Activated CD8-positive, alpha-beta memory T cell treated with anti-CD3 and anti-CD28 coated beads, Interleukin-2, amount 10 ng/mL, durations not matched to agents 7 days and 5 days (primary cell): ENCODE results near the gene MRPS23. TPM values are rescaled to one million over a fixed set of nuclear protein-coding genes. Genes with fewer than 3 reads are reported as not detected.

Source experiments
- ATAC-seq: fragments of 150-1000 bp; cut with Tn5 transposase; one replicate; pipeline ENCODE4 v1.10.0; 2021; ENCODE audit warnings: moderate library complexity
- CTCF ChIA-PET: fragments of 350-600 bp; sonication (Branson Sonifier 250); formaldehyde crosslinking; loops from one replicate; lab custom pipeline; 2021; ENCODE audit warnings: antibody characterized with exemption; lab: Charles Lee
- DNase-seq: peaks from one replicate; pipeline ENCODE4 v3.0.0-alpha.2; 2020
- H3K27ac Mint-ChIP-seq: one replicate; pipeline ENCODE4 v1.8.0; 2021; ENCODE audit warnings: mild to moderate bottlenecking, mixed read lengths
- H3K27me3 Mint-ChIP-seq: one replicate; pipeline ENCODE4 v1.8.0; 2021; ENCODE audit warnings: mixed read lengths
- H3K36me3 Mint-ChIP-seq: one replicate; pipeline ENCODE4 v1.8.0; 2021; ENCODE audit warnings: mild to moderate bottlenecking, mixed read lengths
- H3K4me1 Mint-ChIP-seq: one replicate; pipeline ENCODE4 v1.8.0; 2021; ENCODE audit warnings: mixed read lengths
- H3K4me3 Mint-ChIP-seq: one replicate; pipeline ENCODE4 v1.8.0; 2021; ENCODE audit warnings: mild to moderate bottlenecking, moderate library complexity, mixed read lengths
- H3K9me3 Mint-ChIP-seq: one replicate; pipeline ENCODE4 v1.8.0; 2022; ENCODE audit warnings: low read depth, mixed read lengths
- total RNA-seq, 2 experiments: library from RNA; stranded (reverse); gene quantifications; one replicate each; pipeline ENCODE4 v1.2.3, GENCODE V29; 2021

Gene MRPS23
- total RNA-seq, 2 experiments from 2014 or later = 39.4 to 49.4 TPM

DNA sequence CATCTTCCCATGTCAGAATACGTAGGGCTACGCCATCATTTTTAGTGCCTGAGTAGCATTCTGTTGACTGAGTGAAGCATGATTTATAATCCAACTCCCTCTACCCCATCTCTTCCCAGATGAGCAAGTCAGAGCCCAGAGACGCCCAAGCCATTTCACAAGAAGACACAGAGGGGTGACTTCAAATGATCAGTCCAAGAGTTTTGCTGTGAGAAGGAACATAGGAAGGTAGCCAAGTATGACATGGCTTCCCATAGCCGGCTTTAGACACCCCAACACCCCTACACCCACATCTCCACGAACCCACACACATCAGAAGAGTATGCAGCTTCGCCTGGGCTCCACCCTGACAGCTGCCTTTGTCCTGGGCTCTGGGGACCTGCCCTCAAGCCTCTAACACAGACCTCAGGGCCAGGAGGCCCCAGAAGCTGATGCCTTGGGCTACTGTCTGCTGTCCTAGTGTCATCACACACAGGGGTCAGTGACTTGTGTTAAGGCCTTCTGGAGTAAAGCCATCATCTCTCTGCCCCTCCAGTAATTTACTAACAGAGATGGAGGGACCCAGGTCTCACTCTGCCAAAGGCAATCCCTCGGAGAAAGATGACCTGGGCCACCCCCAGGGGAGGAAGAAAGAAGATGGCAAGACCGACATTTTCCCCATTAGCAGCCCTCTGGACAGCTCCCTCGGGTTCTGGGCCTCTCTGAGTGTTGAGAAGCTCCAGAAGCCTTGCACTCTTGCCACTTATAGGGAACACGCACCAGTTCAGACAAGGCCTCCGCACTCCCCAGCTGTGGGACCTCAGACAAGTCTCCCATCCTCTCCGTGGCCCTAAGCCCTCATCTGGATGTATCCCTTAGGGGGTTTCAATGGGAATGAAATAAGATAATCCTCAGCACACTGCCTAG is 38.7 kb upstream of the MRPS23 start:
- H3K36me3 Mint-ChIP-seq = no peaks in the 10 kb centered on the region
- no peak overlapping the region for H3K27ac Mint-ChIP-seq
- no peak for ATAC-seq
- peaks cover 14% of the 10 kb centered on the region for H3K27me3 Mint-ChIP-seq
- peaks cover 9% of the 10 kb centered on the region for H3K4me1 Mint-ChIP-seq
- CTCF ChIA-PET = interaction anchor here (2.2 kb wide), 1 partner anchor 58 kb away, joined by 6 read pairs; no protein-coding TSS in a partner anchor
- H3K9me3 Mint-ChIP-seq = no peaks in the 10 kb centered on the region
- no peak for DNase-seq
- no peak overlapping the region for H3K4me3 Mint-ChIP-seq

DNA sequence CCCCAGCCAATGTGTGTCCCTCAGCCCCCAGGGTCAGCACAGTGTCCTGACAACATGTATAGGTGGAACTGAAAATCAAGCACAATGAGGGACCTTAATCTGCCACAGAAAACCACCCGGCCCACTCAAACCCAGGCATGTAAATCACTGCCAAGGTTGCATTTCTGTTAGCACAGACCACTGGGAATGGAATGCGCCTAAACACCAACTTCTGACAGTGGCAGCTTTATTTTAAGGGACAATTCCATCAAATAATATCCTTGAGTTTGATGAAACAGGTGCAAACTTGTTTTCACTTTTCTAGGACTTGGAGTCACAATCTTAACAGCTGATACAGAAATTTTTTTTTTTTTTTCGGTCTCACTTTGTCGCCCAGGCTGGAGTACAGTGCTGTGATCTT is 37.3 kb upstream of the MRPS23 start:
- no peaks in the 10 kb centered on the region for H3K4me1 Mint-ChIP-seq
- H3K27ac Mint-ChIP-seq = no peak overlapping the region
- H3K27me3 Mint-ChIP-seq = peaks cover 18% of the 10 kb centered on the region
- CTCF ChIA-PET = no interaction called here
- no peak overlapping the region for H3K4me3 Mint-ChIP-seq
- H3K9me3 Mint-ChIP-seq = no peaks in the 10 kb centered on the region
- no peaks in the 10 kb centered on the region for H3K36me3 Mint-ChIP-seq
- DNase-seq = no peak
- no peak for ATAC-seq

DNA sequence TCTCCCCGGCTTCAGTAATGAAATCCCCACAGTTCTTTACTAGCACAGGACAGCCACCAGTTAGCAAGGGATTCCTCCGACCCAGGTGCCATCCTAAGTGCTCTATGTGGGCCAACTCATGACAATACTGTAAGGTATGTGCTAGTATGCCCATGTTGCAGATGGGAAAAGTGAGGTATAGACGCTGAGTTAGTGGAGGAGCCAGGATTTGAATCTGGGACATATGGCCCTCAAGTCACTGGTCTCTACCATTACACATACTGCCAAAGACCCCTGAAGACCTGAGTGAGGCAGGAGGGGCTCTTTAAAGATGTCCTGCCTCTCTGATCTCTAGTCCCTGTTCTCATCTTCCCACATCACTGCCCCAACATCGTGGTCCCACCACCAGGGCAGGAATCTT is 36.2 kb upstream of the MRPS23 start:
- Mint-ChIP-seq H3K4me1 (no peaks in the 10 kb centered on the region), H3K36me3 (no peaks in the 10 kb centered on the region), H3K27ac (no peak overlapping the region), H3K4me3 (no peak overlapping the region), H3K9me3 (no peaks in the 10 kb centered on the region), H3K27me3 (peaks cover 15% of the 10 kb centered on the region)
- DNase-seq (no peak), ATAC-seq (no peak)
- CTCF ChIA-PET = no interaction called here

DNA sequence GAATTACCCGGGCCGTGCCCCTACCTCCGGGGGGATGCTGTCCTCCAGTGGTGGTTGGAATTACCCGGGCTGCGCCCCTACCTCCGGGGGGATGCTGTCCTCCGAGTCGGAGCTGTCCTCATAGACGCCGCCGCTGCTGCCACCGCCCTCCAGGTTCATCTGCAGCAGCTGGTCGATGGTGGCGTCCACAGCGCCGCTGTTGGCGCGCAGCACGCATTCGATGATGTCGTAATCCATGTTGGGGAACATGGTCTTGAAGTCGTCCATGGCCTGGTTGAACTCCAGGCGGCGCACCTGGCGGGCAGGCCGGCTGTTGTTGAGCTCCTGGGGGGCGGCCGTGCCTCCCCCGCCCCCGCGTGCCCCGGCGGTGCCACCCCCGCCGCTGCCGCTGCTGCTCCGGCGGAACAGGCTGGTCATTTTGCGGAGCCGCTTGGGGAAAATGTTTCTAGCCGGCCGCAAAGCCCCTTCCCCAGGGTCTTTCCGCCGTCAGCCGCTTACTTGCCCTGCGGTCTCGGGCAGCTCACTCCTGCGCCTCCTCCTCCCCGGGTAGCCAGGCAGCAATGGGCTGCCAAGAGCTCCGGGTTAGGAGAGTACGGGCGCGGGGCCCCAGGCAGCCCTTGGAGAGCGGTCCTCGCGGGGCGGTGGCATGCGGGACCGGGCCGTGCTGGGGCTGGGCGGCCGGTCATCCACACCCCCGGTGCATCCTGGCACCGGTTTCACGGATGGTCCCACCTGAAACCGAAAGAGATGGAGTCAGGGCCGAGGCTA is 35.5 kb upstream of the MRPS23 start:
- H3K4me3 Mint-ChIP-seq = no peak overlapping the region
- no peak overlapping the region for H3K27ac Mint-ChIP-seq
- H3K36me3 Mint-ChIP-seq = no peaks in the 10 kb centered on the region
- no peaks in the 10 kb centered on the region for H3K4me1 Mint-ChIP-seq
- DNase-seq (no peak), ATAC-seq (no peak)
- CTCF ChIA-PET = no interaction called here
- H3K9me3 Mint-ChIP-seq = no peaks in the 10 kb centered on the region
- H3K27me3 Mint-ChIP-seq = peaks cover 19% of the 10 kb centered on the region

DNA sequence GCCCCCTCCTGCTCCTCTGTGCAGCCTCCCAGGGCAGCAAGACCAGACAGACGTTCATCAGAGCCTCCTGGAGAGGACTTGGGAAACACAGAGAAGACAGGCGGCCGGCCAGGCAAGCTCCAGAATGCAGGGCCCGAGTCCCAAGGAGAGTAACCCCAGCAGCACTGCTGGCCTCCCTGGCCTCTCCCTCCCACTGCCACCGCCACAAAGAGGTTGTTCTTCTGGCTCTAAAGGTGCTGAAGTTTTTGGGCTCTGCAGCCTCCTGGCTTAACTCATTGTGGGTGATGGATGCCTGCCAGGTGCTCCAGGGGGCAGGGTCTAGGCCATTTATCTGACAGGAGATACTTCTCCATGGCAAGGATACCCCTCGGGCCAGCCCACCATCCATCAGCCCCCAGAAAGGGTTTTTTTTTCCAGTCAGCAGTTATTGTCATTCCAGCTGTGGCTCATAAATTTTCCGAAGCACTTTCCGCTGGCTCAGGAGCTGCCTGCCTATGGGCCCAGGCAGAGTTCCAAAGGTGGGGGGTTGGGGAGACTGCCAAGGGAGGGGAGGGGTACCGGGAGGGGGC is 32.0 kb upstream of the MRPS23 start:
- H3K27me3 Mint-ChIP-seq = peaks cover 32% of the 10 kb centered on the region
- H3K4me1 Mint-ChIP-seq = peaks cover 5% of the 10 kb centered on the region
- ATAC-seq (no peak), DNase-seq (no peak)
- no peak overlapping the region for H3K4me3 Mint-ChIP-seq
- no peaks in the 10 kb centered on the region for H3K9me3 Mint-ChIP-seq
- CTCF ChIA-PET = no interaction called here
- no peaks in the 10 kb centered on the region for H3K36me3 Mint-ChIP-seq
- H3K27ac Mint-ChIP-seq = no peak overlapping the region

DNA sequence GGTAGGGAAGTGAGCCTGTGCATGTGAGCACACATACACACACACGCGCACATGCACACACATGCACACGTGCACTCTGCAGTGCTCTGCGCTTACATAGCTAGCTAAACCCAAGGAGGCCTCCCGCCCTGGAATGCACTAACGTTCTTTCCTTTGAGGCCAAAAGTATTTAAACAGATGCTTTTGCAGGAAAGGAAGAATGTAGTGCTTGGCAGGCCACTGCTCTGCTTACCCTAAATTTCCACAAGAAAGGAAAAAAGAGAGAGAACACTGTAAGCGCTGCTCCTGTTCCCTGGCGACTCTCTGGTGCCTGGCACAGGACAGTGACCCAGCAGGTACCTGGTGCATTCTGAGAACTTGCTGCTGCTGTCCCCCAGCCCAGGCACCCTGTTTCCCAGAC is 31.3 kb upstream of the MRPS23 start:
- Mint-ChIP-seq H3K27ac (no peak overlapping the region), H3K36me3 (no peaks in the 10 kb centered on the region), H3K4me1 (peaks cover 5% of the 10 kb centered on the region), H3K4me3 (no peak overlapping the region), H3K27me3 (peaks cover 38% of the 10 kb centered on the region), H3K9me3 (no peaks in the 10 kb centered on the region)
- CTCF ChIA-PET = no interaction called here
- no peak for ATAC-seq
- no peak for DNase-seq

DNA sequence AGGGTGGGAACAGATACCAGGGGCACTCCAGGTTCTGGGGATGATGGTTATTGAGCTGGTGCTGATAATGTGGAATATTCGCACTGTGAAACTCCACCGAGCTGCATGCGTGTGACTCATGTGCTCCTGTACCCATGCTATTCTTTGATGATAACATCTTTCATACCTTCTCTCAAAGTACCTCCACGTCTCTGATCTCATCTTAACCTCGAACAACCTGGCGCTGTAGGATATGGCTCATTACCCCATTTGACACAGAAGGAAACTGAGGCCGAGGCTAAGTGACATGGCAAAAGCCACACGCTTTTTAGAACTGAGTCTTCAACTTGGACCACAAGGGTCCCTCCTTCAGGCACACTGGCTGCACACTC is 30.2 kb upstream of the MRPS23 start:
- ATAC-seq (peak; percentile 27), DNase-seq (no peak)
- CTCF ChIA-PET = interaction anchor here (1.0 kb wide), 1 partner anchor 21 kb away, joined by 3 read pairs; no protein-coding TSS in a partner anchor
- peaks cover 5% of the 10 kb centered on the region for H3K4me1 Mint-ChIP-seq
- H3K9me3 Mint-ChIP-seq = no peaks in the 10 kb centered on the region
- no peaks in the 10 kb centered on the region for H3K36me3 Mint-ChIP-seq
- peaks cover 46% of the 10 kb centered on the region for H3K27me3 Mint-ChIP-seq
- H3K27ac Mint-ChIP-seq = no peak overlapping the region
- H3K4me3 Mint-ChIP-seq = no peak overlapping the region

DNA sequence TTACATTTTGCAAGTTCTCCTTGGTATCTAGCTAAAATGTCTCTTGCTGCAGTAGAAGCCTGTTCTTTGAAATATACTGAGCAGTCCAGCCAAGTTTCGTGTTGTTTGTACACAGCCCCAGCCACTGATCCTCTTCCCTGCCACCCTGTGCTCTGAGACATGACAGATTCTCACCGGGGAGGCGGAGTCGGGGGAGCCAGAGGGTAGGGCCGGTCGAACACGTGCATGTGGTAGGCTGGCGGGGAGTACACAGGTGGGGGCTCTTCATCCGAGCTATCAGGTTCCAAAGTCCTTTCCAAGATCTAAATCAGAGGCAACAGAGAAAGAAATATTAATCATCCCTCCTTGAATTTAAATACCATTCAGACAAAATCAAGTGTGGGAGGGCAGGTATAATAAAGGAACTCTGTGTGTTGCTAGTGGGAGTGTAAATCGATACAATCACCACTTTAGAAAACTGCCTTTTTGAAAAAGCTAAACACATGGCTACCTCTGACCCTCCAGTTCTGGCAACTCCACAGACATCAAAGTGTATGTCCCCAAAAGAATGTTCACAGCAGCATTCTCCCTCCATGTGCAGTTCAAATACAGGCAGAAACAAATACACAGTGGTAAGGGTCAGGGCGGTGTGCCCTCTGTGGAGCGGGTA is 29.7 kb upstream of the MRPS23 start:
- no peak for ATAC-seq
- no peak for DNase-seq

DNA sequence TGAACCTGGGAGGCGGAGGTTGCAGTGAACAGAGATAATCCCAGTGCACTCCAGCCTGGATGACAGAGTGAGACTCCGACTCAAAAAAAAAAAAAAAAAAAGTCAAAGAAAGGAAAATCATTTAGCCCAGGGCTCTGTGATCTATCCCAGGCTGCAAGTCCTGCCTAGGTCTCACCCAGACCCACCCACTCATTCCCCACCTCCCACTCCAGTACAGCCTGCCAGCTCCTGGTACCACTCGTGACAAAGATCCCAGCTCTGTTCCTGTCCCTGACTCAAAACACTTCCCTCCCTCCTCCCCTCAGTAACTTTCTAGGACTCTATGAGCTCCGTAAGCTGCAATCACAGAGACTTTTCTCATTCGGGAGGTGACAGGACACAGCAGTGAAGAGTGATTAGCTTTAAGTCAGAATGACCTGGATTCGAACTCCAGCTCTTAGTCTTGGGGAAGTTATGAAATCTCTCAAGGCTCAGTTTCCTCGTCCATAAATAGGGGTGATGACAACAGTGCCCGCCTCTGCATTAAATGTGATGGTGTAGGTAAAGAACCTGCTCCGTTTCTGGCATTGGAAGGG is 28.0 kb upstream of the MRPS23 start:
- H3K9me3 Mint-ChIP-seq = no peaks in the 10 kb centered on the region

More for the DNA sequence above, 29.7 kb upstream of the MRPS23 start:
- CTCF ChIA-PET = interaction anchor here (0.7 kb wide), 1 partner anchor 305 kb away, joined by 3 read pairs; no protein-coding TSS in a partner anchor
- H3K4me3 Mint-ChIP-seq = no peak overlapping the region
- no peaks in the 10 kb centered on the region for H3K36me3 Mint-ChIP-seq
- peaks cover 5% of the 10 kb centered on the region for H3K4me1 Mint-ChIP-seq
- H3K27me3 Mint-ChIP-seq = peaks cover 50% of the 10 kb centered on the region
- no peaks in the 10 kb centered on the region for H3K9me3 Mint-ChIP-seq
- H3K27ac Mint-ChIP-seq = no peak overlapping the region

DNA sequence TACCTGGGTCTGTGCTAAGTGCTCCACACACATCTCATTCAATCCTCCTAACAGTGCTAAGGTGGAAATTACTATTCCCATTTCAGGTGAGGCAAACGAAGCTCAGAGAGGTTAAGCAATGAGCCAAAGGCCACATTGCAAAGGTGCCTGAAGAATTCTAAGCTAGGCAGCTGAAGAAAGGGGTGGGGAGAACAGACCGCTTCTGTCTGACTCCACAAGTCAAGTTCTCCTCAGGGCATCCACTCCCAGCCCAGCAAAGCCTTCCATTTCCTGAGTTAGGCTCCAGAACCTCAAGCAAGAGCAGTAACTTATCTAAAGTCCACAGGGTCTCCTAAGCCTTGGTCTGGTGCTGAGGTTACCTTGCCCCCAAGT is 27.0 kb upstream of the MRPS23 start:
- no peak overlapping the region for H3K4me3 Mint-ChIP-seq
- no peaks in the 10 kb centered on the region for H3K36me3 Mint-ChIP-seq
- no peaks in the 10 kb centered on the region for H3K9me3 Mint-ChIP-seq
- DNase-seq (no peak), ATAC-seq (no peak)
- peaks cover 66% of the 10 kb centered on the region for H3K27me3 Mint-ChIP-seq
- CTCF ChIA-PET = interaction anchor here (1.6 kb wide), 1 partner anchor 15 kb away, joined by 6 read pairs; no protein-coding TSS in a partner anchor
- no peak overlapping the region for H3K27ac Mint-ChIP-seq
- H3K4me1 Mint-ChIP-seq = peaks cover 10% of the 10 kb centered on the region

More for the DNA sequence above, 28.0 kb upstream of the MRPS23 start:
- Mint-ChIP-seq H3K27me3 (peaks cover 62% of the 10 kb centered on the region), H3K27ac (no peak overlapping the region), H3K4me3 (no peak overlapping the region), H3K36me3 (no peaks in the 10 kb centered on the region), H3K4me1 (peaks cover 10% of the 10 kb centered on the region)
- DNase-seq (no peak), ATAC-seq (no peak)
- CTCF ChIA-PET = interaction anchor here (0.7 to 1.6 kb wide), 2 partner anchors 14 to 49 kb away, joined by 3 to 6 read pairs; no protein-coding TSS in a partner anchor

DNA sequence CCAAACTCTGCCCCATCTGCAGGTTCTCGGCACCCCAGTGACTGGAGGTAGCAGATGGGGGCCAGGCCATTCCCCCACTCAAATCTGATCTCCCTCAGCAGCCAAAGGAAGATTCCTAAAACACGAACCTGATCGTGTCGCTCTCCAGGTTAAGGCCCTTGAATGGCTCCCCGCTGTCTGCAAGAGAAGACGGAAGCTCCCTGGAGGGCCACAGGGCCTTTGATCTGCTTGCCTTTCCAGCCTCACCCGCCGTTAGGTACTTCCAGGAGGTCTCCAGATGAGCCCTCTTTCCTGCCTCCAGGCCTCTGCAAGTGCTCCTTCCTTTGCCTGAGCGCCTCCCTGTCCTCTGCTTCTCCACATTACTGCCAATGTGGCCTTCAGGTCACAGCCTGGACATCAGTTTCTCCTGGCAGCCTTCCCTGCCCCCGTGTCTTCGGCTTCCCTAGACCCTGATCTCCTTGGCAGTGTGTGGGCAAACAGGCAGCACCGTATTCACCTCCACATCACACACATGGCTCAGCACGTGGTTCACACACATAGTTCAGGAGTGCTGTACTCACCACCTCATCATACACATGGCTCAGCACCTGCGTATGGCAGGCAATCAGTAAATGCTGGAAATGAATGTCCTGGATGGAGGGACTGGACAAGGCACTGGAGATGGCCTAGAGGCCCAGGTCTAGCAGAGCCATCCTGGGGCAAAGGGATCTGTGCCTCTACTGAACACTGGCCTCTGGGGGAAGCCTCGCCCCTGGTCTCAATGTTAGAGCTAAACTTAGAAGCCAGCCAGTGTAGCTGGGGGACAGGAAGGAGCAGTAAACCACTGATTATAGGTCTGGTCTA is 26.4 kb upstream of the MRPS23 start:
- no peaks in the 10 kb centered on the region for H3K9me3 Mint-ChIP-seq
- H3K4me1 Mint-ChIP-seq = peaks cover 10% of the 10 kb centered on the region
- DNase-seq = no peak
- peaks cover 66% of the 10 kb centered on the region for H3K27me3 Mint-ChIP-seq
- no peaks in the 10 kb centered on the region for H3K36me3 Mint-ChIP-seq
- CTCF ChIA-PET = interaction anchor here (2.1 kb wide), 1 partner anchor 18 kb away, joined by 8 read pairs; no protein-coding TSS in a partner anchor
- no peak overlapping the region for H3K4me3 Mint-ChIP-seq
- no peak overlapping the region for H3K27ac Mint-ChIP-seq
- ATAC-seq = no peak
